ENCODE data around the gene KDM4C. TPM values are rescaled to one million over a fixed set of nuclear protein-coding genes. Genes with fewer than 3 reads are reported as not detected.
A peak's percentile ranks its signal among the peaks of the same experiment; 100 is the strongest.

The KDM4C gene
- total and polyA plus RNA-seq, 2 of the 4 experiments (the other 2 are of a cell fraction): 11.8 to 23.8 TPM

DNA sequence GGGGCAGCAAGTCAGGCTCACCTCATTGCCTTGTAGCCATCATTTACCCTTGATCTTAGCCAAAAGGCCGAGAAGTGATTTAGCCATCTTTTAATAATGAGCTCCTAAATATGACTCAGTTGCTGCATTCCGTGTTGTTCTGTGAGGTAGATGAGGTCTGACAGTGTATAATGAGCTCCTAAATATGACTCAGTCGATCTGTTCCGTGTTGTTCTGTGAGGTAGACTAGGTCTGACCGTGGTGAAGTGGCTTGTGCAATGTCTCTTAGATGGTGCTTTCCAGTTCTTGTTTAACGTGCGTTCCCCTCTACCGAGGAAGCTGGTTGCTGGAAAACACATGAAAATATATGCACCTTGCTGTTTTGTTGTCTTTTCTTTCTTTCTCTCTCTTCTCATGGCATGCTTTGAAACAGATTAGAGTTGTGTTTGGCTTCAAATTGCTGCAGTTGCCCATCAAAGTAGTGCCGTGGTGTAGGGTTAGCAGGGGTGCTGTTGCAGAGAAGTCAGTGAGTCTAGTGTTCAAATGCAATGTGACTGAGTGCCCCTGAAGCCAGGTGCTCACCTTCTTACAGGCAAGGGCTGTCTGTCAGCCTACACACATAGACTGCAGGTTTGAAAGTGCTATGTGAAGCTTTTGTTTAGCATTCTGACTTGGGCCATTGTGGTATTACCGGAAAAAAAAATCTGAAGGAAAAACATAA is 118.6 kb downstream of the KDM4C start:
- Histone ChIP-seq H3K4me1 (ENCODE audit: control insufficient read depth, insufficient read depth, low read length) (peaks cover 2% of the 10 kb centered on the region; the same call in 1 of the 2 replicates), H2AK9ac (replicated peaks; ENCODE audit: low read depth, low read length, poor library complexity) (no peak overlapping the region), H2AK5ac (ENCODE audit: low read depth, low read length) (no peak overlapping the region), H4K91ac (ENCODE audit: insufficient read depth, low read depth, low read length) (no peak overlapping the region), H2AFZ (replicated peaks; ENCODE audit: low read length, poor library complexity) (no peak overlapping the region), H3K79me1 (ENCODE audit: low read depth in 1 of 2, low read length in 2 of 2) (peaks cover 9 to 13% of the 10 kb centered on the region in 2 experiments; a peak in 3 of 4 replicates), H3K9me1 (ENCODE audit: insufficient read depth, low read length) (no peaks in the 10 kb centered on the region), H3K27ac (ENCODE audit: insufficient read depth, low read length) (no peak overlapping the region), H3K4me3 (ENCODE audit: insufficient read depth, low read depth, low read length) (no peak overlapping the region), H2BK15ac (ENCODE audit: low read depth, low read length) (no peak overlapping the region), H3K18ac (ENCODE audit: low read depth, low read length) (no peak overlapping the region), H3K56ac (ENCODE audit: extremely low read depth, insufficient read depth, low read length) (no peak overlapping the region), H2BK5ac (ENCODE audit: low read depth, low read length, poor library complexity, severe bottlenecking) (no peak overlapping the region), H4K8ac (ENCODE audit: low read depth in 2 of 2, low read length in 2 of 2) (no peak overlapping the region), H4K5ac (ENCODE audit: low read depth, low read length) (no peak overlapping the region), H3K14ac (replicated peaks; ENCODE audit: low read depth, low read length) (no peak overlapping the region), H3K4ac (ENCODE audit: low read depth, low read length) (no peak overlapping the region), H2BK20ac (ENCODE audit: low read depth, low read length) (no peak overlapping the region), H3K4me2 (ENCODE audit: low read depth, low read length) (no peak overlapping the region), H2BK120ac (ENCODE audit: low read depth, low read length) (no peak overlapping the region), H3K9me3 (ENCODE audit: control insufficient read depth, insufficient read depth, low read length) (no peaks in the 10 kb centered on the region), H3K23ac (ENCODE audit: low read depth, low read length) (no peak overlapping the region), H3K36me3 (ENCODE audit: control insufficient read depth, insufficient read depth, low read length) (no peaks in the 10 kb centered on the region), H3K27me3 (ENCODE audit: control insufficient read depth, insufficient read depth, low read length) (no peaks in the 10 kb centered on the region), H4K20me1 (ENCODE audit: insufficient read depth, low read length) (no peaks in the 10 kb centered on the region), H3K9ac (ENCODE audit: low read depth, low read length) (no peak overlapping the region)
- DNase-seq (peak; percentile 23), ATAC-seq (ENCODE audit: low read depth) (no peak)
- in situ Hi-C loops (cut with MboI; ENCODE audit: low sequenced_read_pairs) (no loop called here), intact Hi-C loops (cut with micrococcal nuclease) (no loop called here), dilution Hi-C loops (cut with HindIII; ENCODE audit: low sequenced_read_pairs, unreplicated experiment) (no loop called here)
- WGBS, 2 experiments (ENCODE audit: extremely low coverage in 2 of 2, insufficient read length in 1 of 2): 70% methylated on average over 2 of the region's 10 CpGs; no CpG with 5 or more reads in 1 of the 2 experiments
- no peak for TF ChIP-seq BHLHE40 (IDR thresholded peaks at IDR 0.05; ENCODE audit: low read depth, low read length)
- no peak for TF ChIP-seq RCOR1 (IDR thresholded peaks at IDR 0.05; ENCODE audit: insufficient replicate concordance, low read length)
- no peak for TF ChIP-seq MAFK (IDR thresholded peaks at IDR 0.05; ENCODE audit: low read depth, low read length)
- TF ChIP-seq, protein P1, sequence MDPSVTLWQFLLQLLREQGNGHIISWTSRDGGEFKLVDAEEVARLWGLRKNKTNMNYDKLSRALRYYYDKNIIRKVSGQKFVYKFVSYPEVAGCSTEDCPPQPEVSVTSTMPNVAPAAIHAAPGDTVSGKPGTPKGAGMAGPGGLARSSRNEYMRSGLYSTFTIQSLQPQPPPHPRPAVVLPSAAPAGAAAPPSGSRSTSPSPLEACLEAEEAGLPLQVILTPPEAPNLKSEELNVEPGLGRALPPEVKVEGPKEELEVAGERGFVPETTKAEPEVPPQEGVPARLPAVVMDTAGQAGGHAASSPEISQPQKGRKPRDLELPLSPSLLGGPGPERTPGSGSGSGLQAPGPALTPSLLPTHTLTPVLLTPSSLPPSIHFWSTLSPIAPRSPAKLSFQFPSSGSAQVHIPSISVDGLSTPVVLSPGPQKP (IDR thresholded peaks at IDR 0.05; ENCODE audit: borderline replicate concordance, low read depth, low read length): no peak
- TF ChIP-seq MAZ (IDR thresholded peaks at IDR 0.05; ENCODE audit: borderline replicate concordance, low read depth, low read length): no peak
- TF ChIP-seq, protein P2, sequence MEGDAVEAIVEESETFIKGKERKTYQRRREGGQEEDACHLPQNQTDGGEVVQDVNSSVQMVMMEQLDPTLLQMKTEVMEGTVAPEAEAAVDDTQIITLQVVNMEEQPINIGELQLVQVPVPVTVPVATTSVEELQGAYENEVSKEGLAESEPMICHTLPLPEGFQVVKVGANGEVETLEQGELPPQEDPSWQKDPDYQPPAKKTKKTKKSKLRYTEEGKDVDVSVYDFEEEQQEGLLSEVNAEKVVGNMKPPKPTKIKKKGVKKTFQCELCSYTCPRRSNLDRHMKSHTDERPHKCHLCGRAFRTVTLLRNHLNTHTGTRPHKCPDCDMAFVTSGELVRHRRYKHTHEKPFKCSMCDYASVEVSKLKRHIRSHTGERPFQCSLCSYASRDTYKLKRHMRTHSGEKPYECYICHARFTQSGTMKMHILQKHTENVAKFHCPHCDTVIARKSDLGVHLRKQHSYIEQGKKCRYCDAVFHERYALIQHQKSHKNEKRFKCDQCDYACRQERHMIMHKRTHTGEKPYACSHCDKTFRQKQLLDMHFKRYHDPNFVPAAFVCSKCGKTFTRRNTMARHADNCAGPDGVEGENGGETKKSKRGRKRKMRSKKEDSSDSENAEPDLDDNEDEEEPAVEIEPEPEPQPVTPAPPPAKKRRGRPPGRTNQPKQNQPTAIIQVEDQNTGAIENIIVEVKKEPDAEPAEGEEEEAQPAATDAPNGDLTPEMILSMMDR (conservative IDR thresholded peaks at IDR 0.05; ENCODE audit: low read depth, low read length): no peak
- TF ChIP-seq NFE2L2 (IDR thresholded peaks at IDR 0.05; ENCODE audit: low read depth, low read length): no peak
- TF ChIP-seq FOS (IDR thresholded peaks at IDR 0.05; ENCODE audit: low read depth, low read length): no peak
- TF ChIP-seq RFX5 (IDR thresholded peaks at IDR 0.05; ENCODE audit: low read depth, low read length): no peak
- no peak for TF ChIP-seq POLR2A (IDR thresholded peaks at IDR 0.05; ENCODE audit: low read depth, low read length)
- TF ChIP-seq RAD21 (IDR thresholded peaks at IDR 0.05; ENCODE audit: low read length): no peak
- TF ChIP-seq, protein P3, sequence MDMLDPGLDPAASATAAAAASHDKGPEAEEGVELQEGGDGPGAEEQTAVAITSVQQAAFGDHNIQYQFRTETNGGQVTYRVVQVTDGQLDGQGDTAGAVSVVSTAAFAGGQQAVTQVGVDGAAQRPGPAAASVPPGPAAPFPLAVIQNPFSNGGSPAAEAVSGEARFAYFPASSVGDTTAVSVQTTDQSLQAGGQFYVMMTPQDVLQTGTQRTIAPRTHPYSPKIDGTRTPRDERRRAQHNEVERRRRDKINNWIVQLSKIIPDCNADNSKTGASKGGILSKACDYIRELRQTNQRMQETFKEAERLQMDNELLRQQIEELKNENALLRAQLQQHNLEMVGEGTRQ (IDR thresholded peaks at IDR 0.05; ENCODE audit: low read depth, low read length): no peak
- no peak for TF ChIP-seq SMC3 (IDR thresholded peaks at IDR 0.05; ENCODE audit: low read depth, low read length)
- TF ChIP-seq MXI1 (IDR thresholded peaks at IDR 0.05; ENCODE audit: borderline replicate concordance, low read depth, low read length): no peak
- no peak for TF ChIP-seq CEBPB (IDR thresholded peaks at IDR 0.05; ENCODE audit: low read depth, low read length)
- no TSS peak for BruUV-seq (replicated peaks)
- ChIA-PET CTCF (no interaction called here), POLR2A (ENCODE audit: unreplicated experiment) (no interaction called here)
